ENCODE results near the gene KRT33B.

KRT33B gene

DNA sequence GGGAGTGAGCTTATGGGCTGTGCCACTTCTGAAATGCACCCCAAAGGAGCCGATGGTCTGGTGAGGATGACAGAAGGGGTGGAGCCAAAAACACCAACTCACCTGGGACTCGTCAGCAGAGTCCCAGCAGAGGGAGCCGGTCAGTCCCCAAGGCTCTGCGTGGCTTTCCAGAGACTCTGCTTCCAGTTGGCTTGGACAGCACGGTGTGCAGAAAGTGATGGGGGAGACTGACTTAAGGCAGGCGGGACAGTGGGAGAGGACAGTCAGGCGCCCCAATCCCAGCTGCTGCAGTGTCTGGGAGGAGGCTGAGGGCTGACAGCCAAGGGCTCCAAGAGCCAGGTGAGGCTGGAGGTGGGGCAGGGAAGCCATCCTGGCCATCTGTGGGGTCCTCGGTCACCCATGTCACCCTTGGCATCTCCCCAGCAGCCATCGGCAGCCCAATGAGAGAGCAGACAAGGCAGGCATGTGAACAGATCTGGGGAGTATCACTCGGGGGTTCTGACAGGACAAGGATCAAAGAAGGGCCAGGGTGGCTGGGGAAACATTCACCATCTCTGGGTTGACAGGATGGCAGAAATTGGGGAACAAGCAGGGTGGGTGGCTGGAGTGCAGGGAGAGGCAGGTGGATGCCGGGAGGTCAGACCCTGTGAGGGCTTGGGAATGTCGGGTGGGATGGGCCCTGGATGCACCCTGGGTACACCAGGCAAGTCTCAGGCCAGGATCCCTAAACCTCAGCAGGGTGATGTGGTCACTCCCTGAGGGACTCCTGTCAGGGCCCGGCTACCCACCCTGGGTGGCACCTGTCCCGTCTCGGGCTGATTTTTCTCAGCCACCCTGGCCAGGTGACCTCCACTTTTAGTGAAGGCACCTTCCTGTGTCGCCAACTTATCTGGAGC, 45.2 kb downstream of the KRT33B start:
- DNase-seq (ENCODE audit: low read depth): no peak

DNA sequence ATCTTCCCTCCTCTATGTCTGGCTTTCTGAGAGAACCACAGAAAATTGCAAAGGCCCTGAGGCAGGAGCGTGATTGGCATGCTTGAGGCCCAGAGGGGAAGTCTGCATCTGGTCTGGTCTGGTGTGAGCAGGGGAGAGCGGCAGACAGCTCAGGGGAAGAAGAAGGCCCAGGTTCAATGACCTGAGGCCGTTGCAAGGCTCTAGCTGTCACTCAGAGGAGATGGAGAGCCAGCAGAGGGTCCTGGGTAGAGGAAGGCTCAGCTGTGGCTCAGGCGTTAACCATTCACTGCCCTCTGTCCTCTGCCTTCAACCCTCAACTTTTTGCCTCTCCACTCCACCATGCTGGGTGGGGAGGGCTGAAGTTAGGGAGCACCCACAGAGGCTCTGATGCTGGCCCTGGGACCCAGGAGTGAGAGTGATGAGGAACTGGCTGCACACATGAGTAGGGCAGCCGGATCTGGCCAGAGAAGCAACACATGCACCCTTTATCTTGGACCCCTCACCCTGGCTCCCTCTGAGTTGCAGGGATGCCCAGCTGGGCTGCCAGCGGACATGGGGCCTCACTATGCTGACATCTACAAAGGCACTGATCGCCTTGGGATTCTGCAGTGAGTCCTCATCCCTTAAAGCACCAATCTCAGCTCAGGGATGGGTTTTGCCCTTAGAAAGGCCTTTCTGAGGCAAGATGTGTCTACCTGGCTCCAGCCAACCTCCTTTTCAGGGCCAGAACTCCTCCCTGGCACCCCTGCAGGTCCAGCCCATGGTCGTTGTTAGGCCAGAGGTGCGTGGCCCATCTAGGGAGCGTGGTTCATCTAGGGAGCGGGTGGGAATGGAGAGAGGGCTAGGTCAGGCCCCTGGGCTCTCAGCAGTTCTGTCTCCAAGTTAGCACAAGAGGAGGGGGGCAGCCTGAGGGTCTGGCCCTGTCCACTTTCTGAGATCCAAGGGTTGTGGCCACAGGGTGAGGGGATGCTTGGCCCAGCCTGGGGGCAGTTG, 46.4 kb downstream of the KRT33B start:
- DNase-seq (ENCODE audit: low read depth): no peak

DNA sequence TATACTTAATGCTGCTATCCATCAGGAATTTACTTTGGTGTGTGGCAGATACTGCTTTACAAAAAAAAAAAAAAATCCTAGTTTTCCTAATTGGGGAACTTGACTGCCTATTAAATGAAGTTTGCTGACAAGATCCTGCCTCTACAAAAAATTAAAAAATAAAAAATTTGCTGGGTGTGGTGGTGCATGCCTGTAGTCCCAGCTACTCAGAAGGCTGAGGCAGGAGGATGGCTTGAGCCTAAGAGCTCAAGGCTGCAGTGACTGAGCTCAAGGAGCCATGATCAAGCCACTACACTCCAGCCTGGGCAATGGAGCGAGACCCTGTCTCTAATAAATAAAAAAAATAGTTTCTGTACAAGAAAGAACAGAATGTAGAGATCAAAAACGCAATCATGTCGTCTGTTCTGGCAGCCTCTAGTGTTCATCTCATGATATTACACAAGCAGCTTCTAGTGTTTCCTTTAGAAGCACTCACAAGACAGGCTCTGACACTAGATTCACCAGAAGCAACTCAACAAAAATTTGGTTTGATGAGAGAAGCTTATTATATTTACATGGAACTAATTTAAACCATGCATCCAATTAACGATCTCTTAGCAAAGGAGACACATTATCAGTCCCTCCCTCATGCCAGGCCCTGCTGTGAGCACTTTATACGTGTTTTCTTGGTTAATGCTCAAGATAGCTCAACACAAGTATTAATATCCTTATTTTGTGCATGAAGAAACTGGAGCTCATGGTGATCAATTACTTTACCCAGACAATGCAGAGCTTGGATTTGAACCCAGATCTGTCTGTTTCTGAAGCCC, 47.3 kb downstream of the KRT33B start:
- no peak for DNase-seq (ENCODE audit: low read depth)

DNA sequence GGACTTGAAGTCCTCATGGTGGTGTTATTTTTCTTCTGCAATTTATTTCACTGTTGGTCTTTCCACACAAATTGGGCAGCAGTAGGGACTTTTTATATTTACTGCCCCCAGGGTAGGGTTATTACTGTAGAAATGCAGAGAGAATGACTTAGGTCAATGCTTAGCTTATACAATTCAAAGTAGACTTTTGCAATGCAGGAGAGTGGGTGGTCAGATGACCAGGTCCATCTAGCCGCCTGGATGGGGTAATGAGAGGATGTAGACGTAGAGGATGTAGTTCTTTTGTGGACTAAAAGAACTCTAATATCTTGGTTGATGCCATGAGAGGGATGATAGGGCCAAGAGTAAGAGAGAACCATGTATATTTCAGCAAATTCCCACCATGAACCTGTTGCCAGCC, 51.4 kb downstream of the KRT33B start:
- DNase-seq (ENCODE audit: low read depth): no peak

DNA sequence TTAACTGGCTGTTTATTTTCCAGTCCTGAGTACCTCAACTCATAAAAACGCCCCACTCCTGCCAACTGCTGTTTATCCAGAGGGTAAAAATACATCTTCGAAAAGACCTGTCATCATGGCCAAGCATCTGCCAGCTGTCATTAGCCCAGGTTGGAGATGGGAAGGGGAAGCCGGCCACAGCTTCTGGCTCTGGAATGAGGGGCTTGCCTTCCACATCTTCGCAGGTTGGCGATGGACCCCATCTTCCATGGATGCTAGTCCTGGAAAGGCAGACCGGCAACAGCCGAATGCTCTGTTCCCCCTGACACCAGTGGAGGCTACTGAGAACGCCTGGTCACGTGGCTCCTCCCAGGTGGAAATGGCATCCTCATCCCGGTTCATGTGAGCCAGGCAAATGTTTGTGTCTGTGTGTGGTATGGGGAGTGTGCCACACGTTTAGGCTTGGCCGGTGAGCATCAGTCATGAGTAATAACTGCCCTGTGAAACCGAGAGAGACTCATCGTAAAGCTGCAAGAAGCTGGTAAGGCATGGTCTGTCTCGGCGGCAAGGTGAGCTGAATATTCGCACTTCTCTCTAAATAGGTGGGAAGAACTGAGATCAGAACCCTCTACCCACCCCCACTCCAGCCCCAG, 53.7 kb downstream of the KRT33B start:
- DNase-seq (ENCODE audit: low read depth): no peak

DNA sequence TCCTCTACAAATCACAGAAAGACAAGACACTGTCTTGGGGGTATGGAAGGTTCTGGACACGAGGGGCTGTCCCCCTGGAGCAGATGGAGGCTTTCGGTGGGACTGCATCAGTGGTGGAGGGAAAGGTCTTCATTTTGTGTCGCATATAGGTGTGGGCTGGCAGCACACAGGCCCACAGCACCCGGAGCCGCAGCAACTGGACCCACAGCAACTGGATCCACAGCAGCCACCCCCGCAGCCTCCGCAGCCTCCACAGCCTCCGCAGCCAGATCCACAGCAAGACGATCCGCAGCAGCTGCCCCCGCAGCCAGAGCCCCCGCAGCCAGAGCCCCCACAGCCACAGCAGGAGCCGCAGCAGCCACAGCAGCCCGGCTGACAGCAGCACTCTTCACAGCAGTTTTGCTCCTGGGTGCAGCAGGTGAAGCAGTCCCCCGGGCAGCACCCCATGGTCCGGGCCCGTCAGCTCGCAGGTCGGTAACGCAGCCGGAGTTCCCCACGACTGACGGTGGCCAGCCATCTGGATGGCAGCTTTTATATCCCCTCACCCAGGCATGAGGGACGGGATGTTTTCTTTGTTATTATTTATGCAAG, 54.3 kb downstream of the KRT33B start, which contains the start of gene KRTAP17-1:
Gene KRTAP17-1 (minus strand): TSS at position 507 of the 591 bp plus-strand sequence. CDS start 60 bp downstream, at position 447.
- DNase-seq (ENCODE audit: low read depth): no peak

All from stimulated activated CD8-positive, alpha-beta memory T cell treated with anti-CD3 and anti-CD28 coated beads, Interleukin-4, amount 100 ng/mL, for 24 hours (primary cell).